Upper lobe of left lung (tissue), 4 donors: ENCODE measurements around the gene INHA.

Experiments used
- CTCF ChIP-seq, 6 experiments: fragments of 450-650 bp in 4 of 6; fragments of 200-600 bp in 2 of 6; sonication (generic) in 2 of 6; IDR thresholded peaks; one replicate each; pipeline ENCODE4 v1.5.1; 2016 to 2019; ENCODE audit warnings: antibody characterized with exemption in 6 of 6
- EP300 ChIP-seq, 4 donors: sonication (generic); formaldehyde crosslinking; IDR thresholded peaks; one replicate each; pipeline ENCODE4 v1.5.1; 2017; ENCODE audit warnings: antibody characterized with exemption in 4 of 4, control low read depth in 2 of 4
- POLR2A ChIP-seq, 4 donors: fragments of 450-650 bp; IDR thresholded peaks; one replicate each; pipeline ENCODE4 v1.5.1; 2016 to 2017; ENCODE audit warnings: antibody characterized with exemption in 4 of 4, mild to moderate bottlenecking in 2 of 4

- TF ChIP-seq CTCF (IDR thresholded peaks at IDR 0.05), result no peak
- TF ChIP-seq EP300 (IDR thresholded peaks at IDR 0.05), result no peak
- TF ChIP-seq POLR2A (IDR thresholded peaks at IDR 0.05), result no peak
These were observed 26.4 kb downstream of the INHA start for GRCh38 chr2:219598308-219599078.
